Subcutaneous adipose tissue (tissue), 4 donors: ENCODE data around the gene SLC30A7. TPM values are rescaled to one million over a fixed set of nuclear protein-coding genes. Genes with fewer than 3 reads are reported as not detected.

Source experiments
- CTCF ChIP-seq: fragments of 450-650 bp; IDR thresholded peaks from one replicate; pipeline ENCODE4 v1.5.1; 2016; ENCODE audit warnings: low read depth, mild to moderate bottlenecking, control low read depth, antibody characterized with exemption, moderate library complexity
- total RNA-seq, 4 donors: library from RNA; depleted of rRNA; stranded (reverse); fragments of >200 nt; gene quantifications; one replicate each; pipeline ENCODE4 v1.1.0, GENCODE V29; 2016

SLC30A7 gene
- total RNA-seq, 4 donors from 2014 or later: 19.4 to 27.6 (median 26.4) TPM

GRCh38 chr1:100959502-100960060 is 63.7 kb downstream of the SLC30A7 start:
- TF ChIP-seq CTCF: no peak

- TF ChIP-seq CTCF: no peak
Observed at GRCh38 chr1:100960098-100960497, 64.2 kb downstream of the SLC30A7 start.

- TF ChIP-seq CTCF: no peak
Observed at GRCh38 chr1:100968621-100969020, 72.7 kb downstream of the SLC30A7 start.

GRCh38 chr1:100969327-100969726 is 73.4 kb downstream of the SLC30A7 start:
- no peak for TF ChIP-seq CTCF

GRCh38 chr1:100971021-100971420 is 75.1 kb downstream of the SLC30A7 start:
- no peak for TF ChIP-seq CTCF

GRCh38 chr1:100972185-100972584 is 76.3 kb downstream of the SLC30A7 start:
- TF ChIP-seq CTCF: no peak

GRCh38 chr1:100976936-100977335 is 81.0 kb downstream of the SLC30A7 start:
- TF ChIP-seq CTCF: no peak

GRCh38 chr1:100979631-100980030 is 83.7 kb downstream of the SLC30A7 start:
- TF ChIP-seq CTCF: no peak
